ENCODE measurements around the gene DISP3. TPM values are rescaled to one million over a fixed set of nuclear protein-coding genes. Genes with fewer than 3 reads are reported as not detected.
A peak's percentile ranks its signal among the peaks of the same experiment; 100 is the strongest.

The DISP3 gene
- total RNA-seq, 1 donor from 2014 or later: 0.18 TPM

DNA sequence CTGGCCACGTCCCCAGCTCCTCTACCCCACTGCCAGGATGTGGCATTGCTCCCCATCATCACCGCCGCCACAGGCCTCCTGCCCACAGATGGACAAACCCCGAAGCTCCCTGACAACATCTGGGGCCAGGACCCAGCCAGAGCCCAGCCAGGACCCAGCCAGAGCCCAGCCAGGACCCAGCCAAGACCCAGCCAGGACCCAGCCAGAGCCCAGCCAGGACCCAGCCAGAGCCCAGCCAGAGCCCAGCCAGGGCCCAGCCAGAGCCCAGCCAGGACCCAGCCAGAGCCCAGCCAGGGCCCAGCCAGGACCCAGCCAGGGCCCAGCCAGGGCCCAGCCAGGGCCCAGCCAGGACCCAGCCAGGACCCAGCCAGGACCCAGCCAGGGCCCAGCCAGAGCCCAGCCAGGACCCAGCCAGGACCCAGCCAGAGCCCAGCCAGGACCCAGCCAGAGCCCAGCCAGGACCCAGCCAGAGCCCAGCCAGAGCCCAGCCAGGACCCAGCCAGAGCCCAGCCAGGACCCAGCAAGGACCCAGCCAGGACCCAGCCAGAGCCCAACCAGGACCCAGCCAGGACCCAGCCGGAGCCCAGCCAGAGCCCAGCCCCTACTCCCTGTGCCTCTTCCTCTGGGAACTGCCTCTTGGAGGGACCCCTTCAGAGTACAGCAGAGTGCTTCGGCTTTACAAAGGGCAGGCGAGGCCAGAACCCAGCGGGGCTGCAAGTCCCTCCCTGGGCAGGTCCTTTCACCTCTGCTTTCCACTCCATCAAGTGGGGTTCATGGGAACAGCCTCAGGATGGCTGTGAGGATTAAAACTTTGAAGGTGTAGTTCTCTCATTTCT, 43.7 kb downstream of the DISP3 start:
- intact Hi-C loops (cut with DNase I): no loop called here
- DNase-seq (ENCODE audit: low spot score) (no peak), ATAC-seq (no peak)

DNA sequence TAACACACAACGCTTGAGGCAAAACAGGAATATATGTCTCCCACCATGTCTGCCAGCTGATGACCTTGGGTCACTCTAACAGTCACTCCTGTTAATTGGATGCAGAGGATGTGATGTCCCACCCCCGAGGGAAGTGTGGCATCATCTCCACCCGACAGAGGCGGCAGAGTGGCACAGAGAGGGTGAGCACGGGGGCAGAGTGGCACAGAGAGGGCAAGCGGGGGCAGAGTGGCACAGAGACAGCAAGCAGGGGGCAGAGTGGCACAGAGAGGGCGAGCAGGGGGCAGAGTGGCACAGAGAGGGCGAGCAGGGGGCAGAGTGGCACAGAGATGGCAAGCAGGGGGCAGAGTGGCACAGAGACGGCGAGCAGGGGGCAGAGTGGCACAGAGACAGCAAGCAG, 44.3 kb downstream of the DISP3 start:
- DNase-seq (ENCODE audit: low spot score) (no peak), ATAC-seq (no peak)
- intact Hi-C loops (cut with DNase I): no loop called here

DNA sequence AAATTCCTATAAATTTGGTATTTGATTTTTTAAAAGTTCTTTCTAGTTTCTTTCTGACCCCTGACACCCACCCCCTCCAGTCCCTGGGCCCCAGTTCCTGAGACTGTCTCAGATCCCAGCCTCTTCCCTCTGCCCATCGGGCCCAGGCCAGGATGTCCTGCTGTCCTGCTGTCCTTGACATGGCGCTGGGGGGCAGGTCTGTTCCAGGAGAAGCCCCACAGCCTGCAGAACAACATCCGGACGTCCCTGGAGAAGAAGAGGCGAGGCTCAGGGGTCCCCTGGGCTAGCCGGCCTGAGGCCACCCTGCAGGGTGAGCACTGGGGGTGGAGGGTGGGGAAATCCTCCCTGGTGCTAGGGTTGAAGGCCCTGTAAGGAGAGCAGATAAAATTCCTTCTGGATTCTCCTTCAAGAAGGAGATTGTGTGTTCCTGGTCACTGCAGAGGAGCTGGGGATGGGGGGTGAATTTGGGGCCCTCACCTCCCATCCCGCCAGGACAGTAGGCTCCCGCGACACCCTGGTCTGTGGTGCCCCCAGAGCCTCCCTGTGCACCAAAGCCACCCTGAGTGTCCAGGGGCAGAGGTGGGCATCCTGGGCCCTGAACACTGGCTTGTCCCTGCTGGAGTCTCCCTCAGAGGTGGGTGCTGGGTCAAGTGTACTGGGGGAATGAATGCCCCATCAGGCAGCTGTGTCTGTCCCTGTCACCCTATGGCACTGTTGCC, 45.0 kb downstream of the DISP3 start:
- ATAC-seq (no peak), DNase-seq (ENCODE audit: low spot score) (no peak)
- intact Hi-C loops (cut with DNase I): no loop called here

DNA sequence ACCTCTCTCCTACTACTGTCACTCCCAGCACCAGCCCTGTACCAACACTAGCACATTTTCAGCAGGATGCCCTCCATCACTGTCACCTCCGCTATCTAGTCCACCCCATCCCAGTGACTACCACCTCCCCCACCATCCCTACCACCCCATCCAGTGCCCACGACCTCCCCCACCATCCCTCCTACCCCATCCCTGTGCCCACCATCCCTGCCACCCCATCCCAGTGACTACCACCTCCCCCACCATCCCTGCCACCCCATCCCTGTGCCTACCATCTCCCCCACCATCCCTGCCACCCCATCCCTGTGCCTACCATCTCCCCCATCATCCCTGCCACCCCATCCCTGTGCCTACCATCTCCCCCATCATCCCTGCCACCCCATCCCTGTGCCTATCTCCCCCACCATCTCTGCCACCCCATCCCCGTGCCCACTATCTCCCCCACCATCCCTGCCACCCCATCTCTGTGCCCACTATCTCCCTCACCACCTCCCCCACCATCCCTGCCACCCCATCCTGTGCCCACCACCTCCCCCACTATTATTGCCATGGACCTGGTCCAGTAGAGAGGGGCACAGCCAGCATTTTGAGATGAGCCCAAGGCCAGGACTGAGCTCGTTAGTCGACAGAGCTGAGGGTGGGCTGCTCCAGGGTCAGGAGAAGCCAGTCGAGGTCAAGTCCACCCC, 45.7 kb downstream of the DISP3 start:
- intact Hi-C loops (cut with DNase I): no loop called here
- no peak for DNase-seq (ENCODE audit: low spot score)
- no peak for ATAC-seq

DNA sequence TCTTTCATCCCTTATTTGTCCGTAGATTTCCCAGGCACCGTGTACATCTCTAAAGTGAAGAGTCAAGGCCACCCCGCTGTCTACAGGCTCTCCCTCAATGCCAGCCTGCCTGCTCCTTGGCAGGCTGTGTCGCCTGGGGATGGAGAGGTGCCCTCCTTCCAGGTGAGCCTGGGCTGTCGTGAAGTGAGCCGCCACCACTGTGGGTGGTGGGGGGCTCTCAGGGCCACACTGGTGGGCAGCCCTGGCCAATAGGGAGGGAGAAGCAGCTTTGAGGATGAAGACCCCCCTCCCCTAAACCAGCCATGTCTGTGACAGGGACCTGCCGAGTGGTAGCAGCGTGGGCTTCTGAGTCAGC, 46.2 kb downstream of the DISP3 start:
- ATAC-seq: no peak
- DNase-seq (ENCODE audit: low spot score): no peak
- intact Hi-C loops (cut with DNase I): no loop called here

DNA sequence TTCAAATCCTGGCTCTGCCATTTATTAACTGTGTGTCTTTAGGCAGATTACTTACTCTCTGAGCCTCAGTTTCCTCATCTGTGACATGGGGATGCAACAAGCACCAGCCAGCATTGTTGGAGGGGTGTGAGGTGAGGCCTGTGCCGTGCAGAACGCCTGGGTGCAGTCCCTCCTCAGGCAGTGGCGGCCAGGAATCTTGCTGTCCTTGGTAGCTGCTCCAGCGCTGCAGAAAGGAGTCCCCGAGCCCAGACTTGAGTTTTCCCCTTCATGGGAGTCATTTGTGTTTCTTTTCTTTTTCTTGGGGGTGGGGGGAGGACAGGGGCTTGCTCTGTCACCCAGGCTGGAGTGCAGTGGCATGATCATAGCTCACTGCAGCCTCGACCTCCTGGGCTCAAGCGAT, 46.6 kb downstream of the DISP3 start:
- intact Hi-C loops (cut with DNase I): no loop called here
- no peak for ATAC-seq
- DNase-seq (ENCODE audit: low spot score): no peak

DNA sequence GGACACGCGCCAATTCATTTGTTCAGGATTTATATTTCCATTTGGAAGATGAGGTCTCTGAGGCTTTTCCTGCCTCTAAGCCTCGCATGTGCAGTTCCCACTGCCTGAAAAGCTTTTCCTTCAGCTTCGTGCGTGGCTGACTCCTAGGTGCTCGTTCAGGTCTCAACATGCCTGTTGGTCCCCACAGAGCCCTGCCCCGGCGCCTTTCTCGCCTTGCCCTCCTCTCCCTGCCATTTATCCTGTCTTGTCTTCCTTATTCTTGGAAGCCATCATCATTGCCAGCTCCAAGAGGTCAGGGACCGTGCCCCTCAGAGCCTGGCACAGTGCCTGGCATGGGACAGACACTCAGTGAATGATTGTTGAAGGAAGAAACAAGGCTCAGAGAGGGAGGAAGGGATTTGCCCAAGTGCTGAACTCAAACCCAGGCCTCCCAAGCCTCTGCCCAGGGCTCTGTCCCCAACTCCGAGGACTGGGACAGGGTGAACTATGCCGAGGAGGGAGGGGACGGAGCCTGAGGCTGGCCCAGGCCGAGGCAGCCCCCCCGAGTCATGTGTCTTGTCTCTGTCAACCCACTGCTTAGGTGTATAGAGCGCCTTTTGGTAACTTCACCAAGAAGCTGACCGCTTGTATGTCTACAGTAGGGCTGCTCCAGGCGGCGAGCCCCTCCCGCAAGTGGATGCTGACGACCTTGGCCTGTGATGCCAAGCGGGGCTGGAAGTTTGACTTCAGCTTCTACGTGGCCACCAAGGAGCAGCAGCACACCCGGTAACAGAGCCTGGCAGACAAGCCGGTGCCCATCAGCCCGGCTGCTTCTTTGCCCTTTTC, 47.3 kb downstream of the DISP3 start:
- ATAC-seq (no peak), DNase-seq (ENCODE audit: low spot score) (no peak)
- intact Hi-C loops (cut with DNase I): no loop called here

DNA sequence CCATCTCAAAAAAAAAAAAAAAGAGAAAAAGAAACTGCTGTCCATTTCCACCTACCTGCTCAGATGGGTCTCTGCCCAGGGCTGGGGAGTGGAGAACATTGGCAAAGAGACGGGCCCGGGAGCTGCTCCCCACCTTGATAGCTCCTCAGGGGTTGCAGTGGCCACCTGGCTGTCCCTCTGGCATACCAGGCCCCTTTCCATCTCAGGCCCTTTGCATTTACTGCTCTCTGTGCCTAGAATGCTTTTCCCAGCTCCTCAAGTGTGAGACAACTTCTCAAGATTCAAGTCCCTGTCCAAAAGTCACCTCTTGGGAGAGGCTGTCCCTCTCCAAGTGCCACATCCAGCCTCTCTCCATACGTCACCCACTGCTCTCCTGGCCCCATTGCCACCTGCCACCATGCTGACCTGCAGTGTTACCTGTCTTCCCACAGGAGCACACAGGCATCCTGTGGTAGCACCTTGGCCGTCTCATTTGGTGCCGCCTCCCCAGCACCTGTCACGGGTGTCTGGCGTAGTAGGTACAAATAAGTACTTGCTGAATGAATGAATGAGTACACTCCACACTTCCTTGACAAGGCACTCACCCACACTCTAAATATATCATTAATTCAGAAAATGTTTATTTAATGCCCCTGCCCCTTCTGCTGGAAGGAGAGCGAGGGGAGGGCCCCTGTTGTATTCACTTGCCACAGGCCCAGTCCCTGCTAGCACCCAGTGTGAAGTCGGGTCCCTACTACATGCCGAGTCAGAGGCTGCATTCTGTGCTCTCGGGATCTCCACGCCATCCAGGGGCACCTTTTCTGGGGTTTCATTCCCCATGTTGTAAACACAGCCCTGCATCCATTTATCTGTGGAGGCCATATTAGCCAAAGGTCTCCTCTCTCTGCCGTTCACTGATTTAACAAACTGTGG, 48.8 kb downstream of the DISP3 start:
- DNase-seq (ENCODE audit: low spot score) (no peak), ATAC-seq (no peak)
- intact Hi-C loops (cut with DNase I): no loop called here

DNA sequence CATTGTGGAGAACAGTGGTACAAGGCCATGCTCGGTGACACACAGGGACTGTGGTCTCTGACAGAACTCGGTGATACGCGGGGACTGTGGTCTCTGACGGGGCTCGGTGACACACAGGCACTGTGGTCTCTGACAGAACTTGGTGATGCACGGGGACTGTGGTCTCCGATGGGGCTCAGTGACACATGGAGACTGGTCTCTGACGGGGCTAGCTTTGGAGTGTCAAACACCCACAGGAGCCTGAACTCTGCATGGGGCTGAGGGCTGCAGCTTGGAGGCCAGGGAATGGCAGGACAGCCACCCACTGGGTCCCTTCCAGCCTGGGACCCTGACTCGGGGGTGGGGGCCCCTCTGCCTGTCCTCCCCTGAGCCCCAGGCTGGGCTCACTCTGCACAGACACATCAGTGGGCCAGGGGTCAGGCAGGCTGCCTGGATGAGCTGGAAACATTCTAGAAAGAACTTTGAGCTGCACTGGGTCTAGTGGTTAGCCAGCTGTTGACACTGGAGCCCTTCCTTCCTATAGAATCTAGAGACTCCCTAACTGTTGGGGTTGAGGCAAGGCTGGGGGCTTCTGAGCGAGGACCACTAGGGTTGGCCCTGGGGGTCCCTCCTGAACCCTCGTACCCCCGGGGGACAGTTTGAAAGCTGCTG, 49.8 kb downstream of the DISP3 start:
- intact Hi-C loops (cut with DNase I): no loop called here
- no peak for ATAC-seq
- DNase-seq (ENCODE audit: low spot score): no peak

DNA sequence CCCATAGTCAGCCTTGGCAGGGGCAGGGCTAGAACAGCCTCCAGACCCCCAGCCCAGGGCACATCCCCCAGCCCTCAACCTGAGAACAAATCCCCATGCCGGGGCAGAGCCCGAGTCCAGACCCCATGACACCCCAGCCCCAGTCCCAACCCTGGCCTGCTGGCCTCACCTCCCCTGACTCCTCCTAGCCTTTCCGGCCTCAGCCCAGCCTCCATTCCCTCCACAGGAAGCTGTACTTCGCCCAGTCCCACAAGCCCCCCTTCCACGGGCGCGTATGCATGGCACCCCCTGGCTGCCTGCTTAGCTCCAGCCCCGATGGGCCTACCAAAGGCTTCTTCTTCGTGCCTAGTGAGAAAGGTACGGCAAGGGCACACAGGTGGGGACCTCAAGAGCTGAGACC, 50.4 kb downstream of the DISP3 start:
- DNase-seq (ENCODE audit: low spot score): no peak
- intact Hi-C loops (cut with DNase I): no loop called here
- ATAC-seq: no peak

DNA sequence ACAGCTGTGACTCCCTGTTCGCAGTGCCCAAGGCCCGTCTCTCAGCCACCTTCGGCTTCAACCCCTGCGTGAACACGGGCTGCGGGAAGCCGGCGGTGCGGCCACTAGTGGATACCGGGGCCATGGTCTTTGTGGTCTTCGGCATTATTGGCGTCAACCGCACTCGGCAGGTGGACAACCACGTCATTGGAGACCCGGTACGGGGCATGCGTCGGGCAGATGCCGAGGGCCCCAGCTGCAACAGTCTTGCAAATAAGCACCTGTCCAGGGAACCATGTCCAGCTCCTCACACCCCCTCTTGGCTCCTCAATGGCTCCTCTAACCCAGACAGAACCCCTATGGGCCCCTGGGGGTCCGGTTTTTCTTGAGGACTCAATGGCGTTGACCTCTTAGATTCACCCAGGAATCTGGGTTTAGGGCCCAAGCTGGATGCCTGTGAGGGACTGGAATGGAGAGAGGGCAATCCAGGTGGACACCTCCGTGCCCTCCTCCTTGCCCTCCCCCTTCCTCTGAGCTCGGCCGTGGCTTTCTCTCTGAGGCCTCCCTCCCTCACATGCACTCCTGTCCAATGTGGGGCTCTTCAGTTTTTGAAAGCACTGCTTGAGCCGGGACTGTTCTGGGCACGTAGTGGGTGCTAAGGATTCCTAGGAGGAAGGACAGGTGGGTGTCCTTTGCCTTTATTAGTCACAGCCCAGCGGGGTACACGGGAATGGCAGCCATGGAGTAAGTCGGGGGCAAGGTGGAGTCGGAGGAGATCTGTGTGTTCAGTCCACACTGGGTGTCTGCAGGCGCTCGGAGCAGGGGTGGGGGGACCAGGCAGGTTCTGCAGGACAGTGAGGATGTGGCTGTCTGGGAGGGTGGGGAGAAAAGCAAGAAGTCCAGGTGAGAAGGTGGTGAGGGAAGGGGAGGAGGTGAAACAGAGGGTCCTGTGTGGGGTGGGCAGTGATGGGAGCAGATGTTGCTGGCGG, 51.1 kb downstream of the DISP3 start:
- intact Hi-C loops (cut with DNase I): no loop called here
- no peak for DNase-seq (ENCODE audit: low spot score)
- ATAC-seq: no peak

DNA sequence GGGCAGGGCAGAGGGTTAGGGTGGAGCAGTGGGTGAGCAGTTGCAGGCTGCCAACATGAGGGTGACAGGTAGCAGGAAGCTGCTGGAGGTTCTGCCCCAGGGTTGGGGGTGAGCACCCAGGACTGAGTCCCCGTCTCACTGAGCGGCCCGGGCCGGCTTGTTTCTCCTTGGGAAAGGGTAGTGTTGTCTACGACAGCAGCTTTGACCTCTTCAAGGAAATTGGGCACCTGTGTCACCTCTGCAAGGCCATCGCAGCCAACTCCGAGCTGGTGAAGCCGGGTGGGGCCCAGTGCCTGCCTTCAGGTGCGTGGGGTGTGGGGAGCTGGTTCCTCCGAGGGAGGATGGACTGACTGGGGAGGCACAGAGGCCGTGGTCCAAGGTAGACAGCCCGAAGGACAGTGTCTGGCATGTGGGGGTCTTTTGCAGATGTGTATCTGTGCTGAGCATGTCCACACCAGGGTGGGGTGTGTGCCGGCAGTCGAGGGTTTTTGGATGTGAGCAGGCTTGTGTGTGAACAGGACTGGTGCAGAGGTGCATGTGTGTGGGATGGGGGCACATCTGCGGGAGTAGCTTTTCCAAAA, 51.9 kb downstream of the DISP3 start:
- ATAC-seq (no peak), DNase-seq (ENCODE audit: low spot score) (no peak)
- intact Hi-C loops (cut with DNase I): no loop called here

DNA sequence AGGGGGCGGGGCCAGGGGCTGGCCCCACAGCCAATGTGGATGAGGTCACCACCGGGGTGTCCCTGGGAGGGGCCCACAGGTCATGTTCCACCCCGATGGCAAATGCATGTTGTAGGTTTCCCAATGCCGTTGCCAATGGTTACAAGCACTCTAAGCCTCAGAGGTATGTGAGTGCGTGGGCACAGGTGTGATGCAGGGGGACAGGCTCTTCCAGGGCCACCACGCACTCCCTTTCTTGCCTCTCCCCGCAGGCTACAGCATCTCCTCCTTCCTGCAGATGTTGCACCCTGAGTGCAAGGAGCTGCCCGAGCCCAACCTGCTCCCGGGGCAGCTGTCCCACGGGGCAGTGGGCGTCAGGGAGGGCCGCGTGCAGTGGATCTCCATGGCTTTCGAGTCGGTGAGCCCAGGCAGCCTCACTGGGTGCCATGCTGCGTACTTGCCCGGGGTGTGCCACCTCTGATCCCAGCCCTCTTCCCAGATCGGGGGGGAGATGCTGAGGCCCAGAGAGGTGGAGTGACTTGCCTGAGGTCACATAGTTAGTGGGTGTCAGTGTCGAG, 52.4 kb downstream of the DISP3 start:
- no peak for DNase-seq (ENCODE audit: low spot score)
- no peak for ATAC-seq
- intact Hi-C loops (cut with DNase I): no loop called here

DNA sequence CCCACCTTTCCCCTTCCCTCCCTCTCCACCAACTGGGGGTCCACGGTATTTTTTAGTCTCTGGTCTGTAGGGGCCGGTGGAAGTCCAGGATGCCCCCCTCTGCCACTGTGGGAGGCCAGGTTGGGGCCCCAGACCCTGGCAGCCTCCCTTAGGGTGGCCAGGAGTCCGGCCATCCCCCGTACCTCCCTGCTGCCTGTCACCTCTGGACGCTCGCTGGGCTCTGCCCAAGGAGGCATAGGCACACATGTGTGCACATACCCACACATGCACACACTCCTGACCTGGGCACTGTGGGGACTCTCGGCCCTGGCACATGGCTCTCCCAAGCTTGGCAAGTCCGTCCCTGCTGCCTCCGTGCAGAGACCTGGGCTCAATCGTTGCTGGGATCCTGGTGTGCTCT, 53.0 kb downstream of the DISP3 start:
- intact Hi-C loops (cut with DNase I): no loop called here
- ATAC-seq: no peak
- no peak for DNase-seq (ENCODE audit: low spot score)

DNA sequence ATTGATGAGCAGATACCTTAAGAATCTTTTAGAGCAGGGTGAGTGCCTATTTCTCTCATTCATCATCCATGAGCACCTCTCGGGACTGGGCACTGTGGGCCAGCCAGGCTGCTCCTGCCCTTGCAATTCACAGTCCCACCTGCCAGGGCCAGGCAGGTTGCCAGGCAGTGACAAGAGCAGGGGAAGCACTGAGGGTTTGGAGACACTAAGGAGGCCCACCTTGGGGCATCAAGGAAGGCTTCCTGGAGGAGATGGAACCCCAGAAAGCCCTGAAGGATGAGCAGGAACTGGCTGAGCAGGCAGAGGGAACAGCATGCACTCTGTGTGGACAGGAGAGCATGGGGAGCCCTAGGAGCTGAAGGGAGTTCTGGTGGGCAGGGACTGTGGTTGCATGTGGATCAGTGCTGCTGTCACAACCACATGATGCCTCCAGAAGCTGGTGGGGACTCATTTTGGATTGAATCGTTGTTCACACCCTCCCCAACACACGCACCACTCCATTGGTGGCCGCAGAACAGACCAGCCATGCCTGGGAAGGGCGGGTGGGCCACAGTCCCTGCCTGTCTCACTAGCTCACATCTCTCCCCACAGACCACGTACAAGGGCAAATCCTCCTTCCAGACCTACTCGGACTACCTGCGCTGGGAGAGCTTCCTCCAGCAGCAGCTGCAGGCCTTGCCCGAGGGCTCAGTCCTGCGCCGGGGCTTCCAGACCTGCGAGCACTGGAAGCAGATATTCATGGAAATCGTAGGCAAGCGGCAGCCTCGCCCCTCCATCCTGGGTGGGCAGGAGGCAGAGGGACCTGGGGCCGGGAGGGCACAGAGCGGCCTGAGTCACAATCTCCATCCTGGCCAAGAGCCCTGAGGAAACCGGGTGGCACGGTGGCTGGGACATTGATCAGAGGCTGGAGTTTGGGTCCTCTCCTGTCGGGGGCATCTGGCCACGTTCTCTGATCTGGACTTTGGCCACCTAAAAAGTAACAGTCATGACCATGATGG, 55.1 kb downstream of the DISP3 start:
- no peak for ATAC-seq
- DNase-seq (ENCODE audit: low spot score): peak; percentile 32

More for the DNA sequence above, 55.1 kb downstream of the DISP3 start:
- intact Hi-C loops (cut with DNase I): no loop called here

Data from sciatic nerve (tissue), 2 donors.